Ishikawa (cell line): Measurements from ENCODE around the gene RNASEH2B.

Experiments used
- CREB1 ChIP-seq: IDR thresholded peaks from 2 replicates; pipeline ENCODE4 v1.6.1; 2012; ENCODE audit warnings: low read depth
- FOXM1 ChIP-seq: IDR thresholded peaks from 2 replicates; pipeline ENCODE4 v1.6.1; 2012; ENCODE audit warnings: low read depth, borderline replicate concordance
- MAX ChIP-seq: IDR thresholded peaks from 2 replicates; pipeline ENCODE4 v1.6.1; 2012
- RAD21 ChIP-seq: IDR thresholded peaks from 2 replicates; pipeline ENCODE4 v1.6.1; 2012; ENCODE audit warnings: low read depth
- TCF12 ChIP-seq: IDR thresholded peaks from 2 replicates; pipeline ENCODE4 v1.6.1; 2012; ENCODE audit warnings: low read depth
- TEAD4 ChIP-seq: IDR thresholded peaks from 2 replicates; pipeline ENCODE4 v1.6.1; 2012
- YY1 ChIP-seq: IDR thresholded peaks from 2 replicates; pipeline ENCODE4 v1.6.1; 2012; ENCODE audit warnings: low read depth

DNA sequence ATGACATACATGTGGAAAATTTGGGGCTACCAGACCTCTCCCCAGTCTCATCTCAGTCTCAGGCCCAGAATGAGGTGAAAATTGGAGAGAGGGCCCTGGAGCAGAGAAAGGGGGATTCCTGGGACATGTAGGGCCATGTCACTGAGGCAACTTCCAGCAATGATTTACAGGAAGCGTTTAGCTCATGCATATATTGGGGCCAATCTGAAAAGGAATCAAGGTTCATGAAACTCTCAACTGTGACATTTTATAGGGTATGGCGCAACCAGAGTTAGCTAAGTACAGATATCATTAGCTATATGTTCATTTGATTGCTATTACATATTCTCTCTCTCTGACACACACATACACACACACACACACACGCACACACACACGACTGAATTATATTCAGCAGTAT, 86.3 kb downstream of the RNASEH2B start:
- TF ChIP-seq FOXM1: no peak
- no peak for TF ChIP-seq RAD21
- TF ChIP-seq TEAD4: no peak
- no peak for TF ChIP-seq CREB1
- no peak for TF ChIP-seq MAX
- TF ChIP-seq YY1: no peak
- TF ChIP-seq TCF12: no peak
